Fibroblast of skin of back (primary cell): ENCODE measurements around the gene PCNX2.

Experiments
- DNase-seq: peaks from one replicate; pipeline ENCODE4 v3.0.0-alpha.2; 2013

Gene PCNX2

DNA sequence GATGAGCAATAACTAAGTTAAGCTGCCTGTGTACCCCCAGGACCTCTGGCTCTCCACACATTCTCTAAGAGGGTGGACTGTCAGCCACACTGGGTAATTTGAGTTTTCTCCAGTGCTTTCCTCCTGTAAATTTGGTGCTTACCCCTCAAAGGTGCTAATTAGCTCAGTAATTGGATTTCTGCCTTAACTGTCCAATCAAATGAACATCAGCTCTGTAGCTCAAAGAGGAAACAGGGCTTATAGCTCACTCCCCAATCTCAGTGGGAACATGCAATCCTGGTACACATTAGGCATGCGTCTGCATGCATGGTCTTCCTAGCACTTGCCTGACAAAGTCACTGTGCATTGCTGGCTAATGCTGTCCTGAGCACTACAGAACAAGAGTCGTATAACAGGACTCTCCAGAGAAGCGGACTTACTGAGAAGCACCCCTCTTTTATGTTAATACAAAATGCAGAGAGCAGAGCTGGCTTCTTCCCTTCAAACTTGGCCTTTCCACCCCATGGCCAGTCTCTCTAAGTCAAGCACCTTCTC lies 235.0 kb downstream of the PCNX2 start:
- no peak for DNase-seq

DNA sequence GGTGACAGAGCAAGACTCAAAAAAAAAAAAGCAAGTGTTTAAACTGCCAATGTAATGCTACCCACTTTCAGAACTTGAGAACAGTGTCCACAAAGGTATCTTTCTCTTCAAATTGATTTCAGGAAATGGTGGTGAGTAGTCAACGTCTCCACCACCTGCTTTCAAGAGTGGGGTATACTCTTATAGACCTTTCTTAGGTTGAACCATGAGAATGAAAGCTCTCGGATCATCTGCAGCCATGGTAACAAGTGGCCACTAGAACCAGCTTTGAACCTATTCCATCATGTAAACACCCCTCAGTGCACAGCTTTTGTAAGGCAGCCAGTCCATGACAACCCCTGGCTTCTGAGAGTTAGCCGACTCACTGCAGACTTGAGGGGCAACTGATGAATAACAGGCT lies 237.7 kb downstream of the PCNX2 start:
- no peak for DNase-seq

DNA sequence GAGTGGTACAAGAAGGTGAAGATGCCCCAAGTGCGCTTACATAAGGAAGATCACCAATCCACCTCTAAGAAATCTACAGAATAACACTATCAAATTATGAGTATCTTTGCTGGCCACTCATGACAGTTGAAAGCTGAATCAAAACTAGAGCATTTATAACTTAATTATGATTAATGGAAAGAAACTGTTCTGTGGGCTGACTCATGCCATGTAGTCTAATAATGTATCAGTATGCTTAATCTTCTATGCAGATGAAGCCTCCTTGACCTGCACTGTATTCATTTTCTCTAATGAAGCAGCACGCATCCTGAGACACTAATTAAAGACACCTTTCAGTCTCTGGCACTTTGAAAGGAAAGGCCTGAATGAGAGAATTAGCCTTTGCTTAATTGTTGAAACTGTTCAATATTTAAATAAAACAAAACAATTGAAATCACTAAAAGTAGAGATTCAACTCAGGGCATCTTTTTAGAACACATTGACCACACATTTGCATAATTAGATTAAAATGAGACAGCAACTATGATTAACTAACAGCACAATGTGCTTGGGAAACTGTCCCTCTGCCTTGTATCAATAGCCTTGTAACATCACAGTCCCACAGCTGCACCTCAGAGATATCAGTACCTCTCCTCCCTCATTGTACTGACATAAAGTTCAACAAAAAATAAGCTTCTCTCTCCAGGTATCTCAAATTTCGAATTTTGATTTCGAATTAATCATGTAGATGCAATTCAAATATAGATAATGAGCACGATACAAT lies 239.5 kb downstream of the PCNX2 start:
- no peak for DNase-seq

DNA sequence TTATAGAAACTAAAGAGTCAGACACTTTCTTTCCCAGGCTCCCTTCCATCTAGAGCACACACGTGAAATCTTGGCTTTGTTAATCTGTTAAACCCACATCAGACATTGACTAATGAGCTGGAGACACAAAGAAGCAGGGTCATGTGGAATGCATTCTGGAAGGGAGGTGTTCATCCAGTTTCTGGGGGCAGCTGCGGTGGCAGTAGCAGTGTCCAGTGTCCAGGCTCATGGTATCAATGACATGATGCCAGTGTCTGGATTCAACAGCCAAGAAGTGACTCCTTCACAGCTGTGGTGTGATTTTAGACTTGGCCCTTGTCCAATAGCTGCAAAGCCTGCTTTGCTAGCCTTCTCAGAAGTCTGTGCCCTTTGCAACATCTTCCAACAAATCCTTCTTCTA lies 249.9 kb downstream of the PCNX2 start:
- no peak for DNase-seq

DNA sequence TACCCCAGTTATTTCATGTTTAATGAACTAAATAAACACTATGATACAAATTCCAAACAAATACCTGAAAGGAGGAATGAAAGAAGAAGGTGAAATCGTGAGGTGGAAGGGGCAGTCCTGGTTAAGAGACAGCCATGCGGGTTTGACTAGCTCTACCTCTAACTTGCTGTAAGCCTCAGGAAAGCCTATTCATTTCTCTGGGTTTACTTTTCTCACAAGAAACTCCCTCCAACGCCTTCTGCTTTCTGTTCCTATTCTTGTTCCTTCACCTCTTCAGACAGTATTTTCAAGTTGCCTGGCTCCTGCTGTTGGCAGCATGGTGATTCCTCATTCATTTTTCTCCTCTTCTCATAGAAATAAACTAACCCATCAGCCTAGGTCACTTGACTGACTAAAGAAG lies 252.7 kb downstream of the PCNX2 start:
- no peak for DNase-seq

DNA sequence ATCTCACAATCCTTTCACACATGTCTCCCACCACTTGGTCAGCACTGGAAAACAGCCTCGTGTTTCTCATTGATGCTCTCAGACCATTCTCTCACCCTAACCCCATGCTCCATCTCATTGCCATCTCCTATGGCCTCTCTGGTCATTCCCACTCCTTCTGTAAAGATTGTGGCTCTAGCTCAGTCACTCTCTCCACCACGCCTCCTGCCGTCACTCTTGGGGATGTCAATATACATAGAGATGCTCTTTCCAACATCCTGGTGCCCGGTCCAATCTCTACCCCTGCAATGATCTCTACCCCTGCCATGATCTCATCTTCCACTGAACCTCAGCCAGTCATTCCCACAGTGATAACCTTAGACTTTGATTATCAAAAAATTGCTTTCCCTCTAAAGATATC lies 255.0 kb downstream of the PCNX2 start:
- DNase-seq: no peak

DNA sequence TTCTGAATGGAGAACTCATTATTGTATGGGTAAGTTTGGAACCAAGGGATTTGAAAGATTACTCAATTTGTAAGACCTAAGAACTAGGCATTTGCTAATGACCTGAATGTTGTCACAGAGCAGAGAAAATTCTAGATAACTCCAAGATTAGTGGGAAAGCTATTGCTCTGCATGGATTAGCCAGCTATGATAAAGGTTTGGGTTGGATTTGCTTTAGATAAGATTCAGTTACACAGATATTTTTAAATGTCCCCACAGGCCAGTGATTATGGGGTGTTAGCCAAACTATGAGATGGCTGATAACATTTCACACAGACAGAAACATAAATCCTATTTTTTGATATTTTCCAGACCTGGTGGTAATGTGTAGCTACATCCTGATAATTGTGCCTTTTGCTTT lies 256.9 kb downstream of the PCNX2 start:
- DNase-seq: no peak

DNA sequence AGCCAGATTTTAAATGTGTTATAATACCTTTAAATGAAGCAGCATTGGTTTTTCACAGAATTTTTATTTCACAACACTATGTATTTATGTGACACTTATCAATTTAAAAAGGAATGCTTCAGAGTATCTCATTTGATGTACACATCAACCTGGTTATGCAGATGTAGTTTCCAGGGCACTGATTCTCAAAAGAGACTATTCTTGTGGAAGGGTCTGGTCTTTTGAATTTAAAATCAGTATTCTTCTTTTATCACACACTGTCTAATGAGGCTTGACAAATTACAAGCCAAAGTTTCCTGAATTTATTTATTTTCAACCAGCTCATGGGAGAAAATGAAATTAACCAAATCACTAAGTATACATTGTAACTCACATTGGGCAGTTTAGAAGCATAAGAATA lies 257.7 kb downstream of the PCNX2 start:
- DNase-seq: no peak

DNA sequence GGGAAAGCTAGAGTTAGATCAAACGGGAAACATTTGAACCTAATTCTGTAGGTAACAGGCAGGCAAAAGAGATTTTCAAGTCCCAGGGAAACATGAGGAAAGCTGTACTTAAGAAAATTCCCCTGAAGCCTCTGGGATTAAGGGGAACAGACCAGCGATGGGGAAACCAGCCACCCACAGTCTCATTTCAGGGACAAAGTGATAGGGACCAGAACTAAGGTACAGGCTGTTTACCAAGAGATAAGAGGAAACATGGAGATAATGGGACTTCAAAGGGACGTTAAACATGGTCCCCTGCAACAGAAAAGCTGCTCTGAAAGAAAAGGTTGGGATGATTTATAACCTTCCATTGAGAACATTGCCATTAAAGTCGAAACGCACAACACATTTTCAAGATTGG lies 260.7 kb downstream of the PCNX2 start:
- no peak for DNase-seq

DNA sequence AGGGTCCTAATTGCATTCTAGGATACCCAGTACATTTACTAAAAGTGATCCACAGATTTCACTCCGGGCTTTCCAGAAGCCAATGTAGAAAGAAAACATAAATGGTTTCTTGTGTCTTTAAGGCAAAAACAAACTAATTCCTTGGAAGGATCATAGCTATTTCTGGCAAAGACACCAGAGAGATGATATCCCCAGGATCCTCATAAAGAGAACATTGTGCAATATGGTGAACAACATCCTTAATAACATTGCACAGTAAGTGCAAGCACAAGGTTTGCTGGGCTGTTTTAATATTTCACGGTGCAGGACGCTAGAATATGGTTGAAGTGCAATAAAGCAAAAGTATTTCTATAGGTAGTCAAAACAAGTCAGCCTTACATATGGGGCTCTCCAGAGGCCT lies 262.2 kb downstream of the PCNX2 start:
- DNase-seq: no peak

DNA sequence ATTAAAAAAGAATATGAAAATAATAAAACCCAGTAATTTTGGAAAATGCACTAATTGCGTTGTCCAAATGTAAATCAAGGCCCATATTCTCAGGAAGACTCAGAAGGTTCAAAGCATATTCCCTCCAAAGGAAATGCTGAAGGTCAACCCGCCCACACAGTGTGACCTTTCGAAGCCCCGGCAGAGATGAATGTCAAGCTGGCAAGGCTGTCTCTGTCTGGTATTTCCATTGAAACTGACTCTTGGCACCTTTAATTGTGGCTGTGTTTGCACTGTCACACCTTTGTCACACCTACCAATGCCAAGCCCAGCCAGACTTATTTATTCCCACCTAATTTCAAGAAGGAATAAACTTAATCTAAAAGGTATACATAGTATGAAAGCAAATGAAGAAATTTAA lies 262.6 kb downstream of the PCNX2 start:
- no peak for DNase-seq

DNA sequence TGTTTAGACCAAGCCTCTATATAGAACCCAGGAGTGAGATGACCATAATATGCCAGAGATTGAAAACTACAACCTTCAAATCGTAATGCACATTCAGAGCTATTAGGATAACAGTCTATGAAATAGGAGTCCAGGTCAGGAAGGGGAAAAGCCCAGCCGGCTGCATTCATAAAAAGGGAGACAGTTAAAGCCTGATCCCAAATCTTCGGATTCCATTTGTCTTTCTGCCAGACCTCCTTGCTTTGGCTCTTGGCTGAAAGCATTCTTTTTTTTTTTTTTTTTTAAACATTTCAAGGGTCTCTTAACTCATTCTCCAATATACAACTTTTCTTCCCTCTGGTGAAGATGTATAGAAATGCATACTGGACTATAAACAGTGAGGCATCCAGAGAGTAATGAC lies 264.0 kb downstream of the PCNX2 start:
- no peak for DNase-seq

DNA sequence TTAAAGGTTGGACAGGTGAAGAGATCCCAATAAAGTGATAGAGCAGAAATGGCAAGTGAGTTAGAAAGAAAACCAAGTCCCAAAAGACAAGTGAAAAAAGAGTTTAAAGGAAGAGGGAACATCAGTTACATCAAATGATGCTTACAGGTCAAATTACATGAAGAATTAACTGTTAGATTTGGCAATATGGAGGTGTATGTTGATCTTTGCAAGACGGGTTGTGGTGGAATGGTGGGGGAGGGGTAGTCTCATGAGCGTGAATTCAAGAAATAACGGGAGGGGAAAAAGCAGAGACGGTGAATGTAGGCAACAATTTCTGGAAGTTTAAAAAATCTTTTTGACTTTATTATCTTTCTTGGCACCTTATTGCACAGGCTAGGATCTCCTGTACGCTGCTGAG lies 268.5 kb downstream of the PCNX2 start:
- no peak for DNase-seq

DNA sequence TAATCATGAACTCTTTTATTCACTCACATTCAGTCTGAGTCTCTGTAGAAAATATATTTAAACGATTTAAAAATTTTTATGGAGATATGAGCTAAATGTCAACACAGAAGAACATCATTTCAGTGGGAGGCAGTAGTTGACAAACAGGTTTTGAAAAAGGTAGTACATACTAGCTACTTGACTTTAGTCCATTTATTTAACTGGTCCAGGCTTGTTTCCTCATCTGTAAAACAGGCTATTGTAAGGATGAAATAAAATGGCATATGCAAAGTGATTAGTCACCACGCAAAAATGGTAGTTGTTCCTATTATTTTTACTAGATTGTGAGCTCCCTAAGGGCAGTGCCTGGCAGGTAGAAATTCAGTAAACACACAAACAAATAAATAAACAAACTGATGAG lies 270.0 kb downstream of the PCNX2 start:
- DNase-seq: no peak

DNA sequence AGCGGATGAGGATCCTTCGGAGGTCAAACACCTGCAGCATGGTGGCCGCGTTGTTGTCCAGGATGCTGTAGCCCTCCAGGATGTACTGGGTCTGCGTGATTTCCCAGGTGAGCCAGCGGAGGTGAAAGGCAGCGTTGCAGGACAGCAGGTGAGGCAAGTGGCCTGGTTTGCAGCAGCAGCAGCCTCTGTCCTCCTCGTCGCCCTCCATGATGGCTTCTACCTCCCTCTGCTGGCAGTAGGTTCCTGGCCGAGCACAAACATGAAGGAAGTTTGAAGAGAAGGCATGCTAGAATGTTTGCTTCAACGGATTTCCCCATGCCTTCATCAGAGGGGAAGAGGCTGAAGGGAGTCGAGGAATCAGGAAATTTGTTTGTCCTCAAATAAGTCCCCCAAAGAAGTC lies 270.4 kb downstream of the PCNX2 start:
- DNase-seq: peak; percentile 18

DNA sequence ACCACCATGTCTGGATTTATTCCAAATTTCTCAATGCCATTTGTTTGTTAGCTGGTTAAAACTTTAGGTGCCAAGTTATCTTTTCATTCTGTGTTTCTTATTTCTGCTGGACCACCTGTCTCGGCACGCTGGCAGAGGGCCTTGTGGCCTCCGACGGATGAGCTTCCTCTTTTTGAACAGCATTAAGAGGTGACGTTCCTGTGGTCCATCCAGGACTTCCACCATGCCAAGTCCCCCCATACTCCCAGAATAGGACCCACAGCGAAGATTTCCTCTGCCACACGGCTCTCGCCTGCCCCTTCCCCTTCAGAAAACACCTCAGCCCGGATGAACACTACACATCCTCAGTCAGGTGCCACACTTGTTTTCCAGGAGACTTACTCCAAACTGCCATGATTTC lies 271.3 kb downstream of the PCNX2 start:
- DNase-seq: no peak

DNA sequence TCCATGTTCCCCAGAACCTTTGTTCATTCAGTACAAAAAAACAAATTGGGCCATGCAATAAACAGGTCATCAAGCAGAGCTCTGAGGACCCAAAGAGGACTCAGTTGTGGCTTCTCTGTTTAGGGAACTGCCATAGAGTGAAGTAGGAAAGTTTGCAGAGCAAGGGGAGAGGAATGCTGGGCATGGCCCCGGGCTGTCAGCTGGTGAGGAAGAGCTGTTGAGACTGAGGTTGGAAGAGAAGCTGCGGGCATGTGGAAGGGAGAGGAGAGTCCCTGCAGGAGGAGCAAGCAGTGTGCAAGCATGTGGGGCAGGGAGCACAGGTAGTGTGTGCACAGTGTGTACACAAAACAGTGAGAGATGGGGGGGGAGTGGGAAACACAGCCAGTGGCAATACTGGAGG lies 273.3 kb downstream of the PCNX2 start:
- no peak for DNase-seq

DNA sequence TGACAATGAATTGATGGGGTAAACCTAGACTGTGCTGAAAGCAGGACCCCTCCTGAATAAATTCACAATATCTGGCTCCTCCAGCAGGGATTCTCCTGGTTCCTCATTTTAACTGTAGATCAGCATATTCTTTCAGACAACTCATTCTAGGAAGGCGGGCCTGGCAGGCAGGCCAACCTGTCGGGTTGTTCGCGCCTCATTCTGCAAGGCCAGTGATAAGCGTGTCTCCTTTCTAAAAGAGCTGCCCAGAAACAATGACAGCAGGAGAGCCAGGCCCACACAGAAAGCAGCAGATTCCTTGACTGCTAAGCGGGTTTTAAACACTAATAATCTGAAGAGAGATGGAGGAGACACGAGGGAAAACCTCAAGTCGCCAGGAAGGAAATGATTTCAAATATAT lies 275.1 kb downstream of the PCNX2 start:
- no peak for DNase-seq

DNA sequence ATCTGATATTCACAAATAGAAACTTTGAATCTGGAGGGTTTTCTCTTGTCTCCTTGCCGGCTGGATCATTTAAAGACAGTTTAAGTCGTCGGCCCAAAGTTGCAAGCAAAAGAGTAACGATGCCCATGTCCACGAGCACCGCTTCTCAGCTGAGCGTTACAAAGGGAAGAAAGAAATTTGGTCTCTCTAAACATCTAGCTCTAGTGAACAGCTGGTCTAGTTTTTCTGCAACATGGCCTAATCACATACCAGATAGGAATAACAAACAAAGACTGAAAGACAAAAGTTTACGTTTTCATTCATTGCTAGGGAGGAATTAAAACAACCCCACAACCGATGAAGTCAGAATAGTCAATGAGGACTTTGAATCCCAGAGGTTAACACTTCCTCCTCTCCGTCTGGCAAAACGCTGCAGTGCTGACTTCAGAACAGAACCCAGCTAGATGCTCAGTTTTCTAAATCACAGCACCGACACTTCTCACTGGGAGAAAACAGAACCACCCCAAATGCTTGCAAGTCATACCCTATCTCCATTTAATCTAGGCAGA lies 275.7 kb downstream of the PCNX2 start:
- no peak for DNase-seq

DNA sequence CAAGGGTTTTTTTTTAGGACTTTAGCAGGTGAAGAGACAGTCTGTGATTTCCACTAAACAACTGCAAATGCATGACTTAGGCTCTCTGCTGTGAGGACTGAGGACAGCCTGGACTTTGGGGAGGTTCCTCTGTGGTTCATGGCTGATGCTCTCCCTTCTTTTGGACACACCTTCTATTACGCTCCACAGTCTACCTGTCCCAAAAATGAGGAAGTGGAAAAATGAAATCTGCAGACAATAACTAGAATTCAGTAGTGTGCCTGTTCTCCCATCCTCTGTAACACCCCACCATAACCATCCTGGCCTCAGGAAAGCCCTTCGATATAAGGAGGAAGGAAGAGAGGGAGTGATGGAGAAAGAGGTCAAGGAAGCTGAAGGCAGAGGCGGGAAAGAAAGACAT lies 276.4 kb downstream of the PCNX2 start:
- DNase-seq: no peak

DNA sequence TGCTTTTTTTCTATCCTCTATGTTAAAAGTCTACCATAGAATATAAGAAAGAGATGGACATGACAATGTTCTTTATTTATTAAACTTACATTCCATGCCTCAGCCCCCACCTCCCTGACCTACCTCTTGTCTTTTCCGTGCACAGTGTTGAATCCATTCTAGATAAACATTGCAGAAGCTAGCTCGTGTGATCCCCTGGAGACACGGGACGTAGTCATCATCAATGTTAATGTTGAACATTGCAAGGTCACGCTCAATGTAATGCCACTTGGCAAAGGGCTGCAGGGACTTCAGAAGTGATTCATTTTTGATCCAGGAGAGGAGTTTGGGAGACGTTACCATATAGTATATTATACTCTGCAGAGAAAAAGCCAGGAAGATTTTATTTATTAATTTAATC lies 278.7 kb downstream of the PCNX2 start:
- no peak for DNase-seq

DNA sequence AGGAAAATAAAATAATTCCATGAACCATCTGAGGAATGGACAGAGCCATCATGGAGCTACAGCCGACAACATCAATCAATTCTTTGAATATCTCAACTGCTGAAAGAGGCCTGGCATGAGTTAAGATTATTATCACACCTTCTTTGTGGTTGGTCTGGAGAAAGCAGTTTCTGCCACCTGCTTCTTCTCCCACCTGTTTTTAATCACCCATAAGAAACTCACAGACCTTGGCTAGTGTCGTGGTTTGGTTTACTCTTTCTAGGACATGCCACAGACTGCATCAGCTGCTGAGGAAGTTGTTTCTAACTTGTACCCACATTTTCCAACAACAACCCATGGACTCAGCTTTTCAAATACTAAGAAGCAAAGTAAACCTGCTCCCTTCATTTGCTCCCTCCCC lies 279.6 kb downstream of the PCNX2 start:
- no peak for DNase-seq

DNA sequence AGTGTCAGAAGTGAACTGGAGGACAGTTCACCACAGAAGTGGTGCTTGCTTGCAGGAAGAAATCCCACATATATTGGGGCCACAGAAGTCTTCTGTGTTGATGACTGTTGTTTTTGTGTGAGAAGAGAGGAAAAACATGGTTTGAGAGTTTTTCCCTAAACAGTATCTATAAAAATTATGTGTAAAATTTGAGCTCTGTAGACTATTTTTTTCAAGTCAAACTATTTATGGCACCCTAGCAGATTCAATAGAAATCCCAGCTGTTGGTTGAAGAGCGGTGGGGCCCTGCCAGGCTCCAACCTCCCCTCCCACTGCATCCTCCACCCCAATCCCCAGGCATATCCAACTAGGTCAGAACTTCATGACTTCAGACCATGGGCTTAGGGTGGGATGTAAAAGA lies 283.5 kb downstream of the PCNX2 start:
- no peak for DNase-seq

DNA sequence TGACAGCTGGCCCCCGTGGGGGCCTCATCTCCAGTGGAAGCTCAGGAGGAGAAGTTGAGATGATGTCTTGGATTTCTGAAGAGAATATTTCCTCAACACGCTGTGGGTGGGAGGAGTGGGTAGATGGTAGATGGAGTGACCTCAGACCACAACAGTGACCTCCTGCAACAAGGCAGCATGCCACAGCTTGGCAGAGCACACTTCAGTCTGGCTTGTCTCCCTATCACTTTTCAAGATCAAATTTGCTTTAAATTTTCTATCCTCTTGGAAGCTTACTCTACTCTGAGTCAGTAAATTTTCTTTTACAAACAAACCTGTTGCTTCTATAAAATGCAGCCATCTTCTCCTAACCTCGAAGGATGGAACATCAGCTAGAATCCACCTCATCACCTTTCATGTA lies 285.4 kb downstream of the PCNX2 start:
- DNase-seq: no peak

DNA sequence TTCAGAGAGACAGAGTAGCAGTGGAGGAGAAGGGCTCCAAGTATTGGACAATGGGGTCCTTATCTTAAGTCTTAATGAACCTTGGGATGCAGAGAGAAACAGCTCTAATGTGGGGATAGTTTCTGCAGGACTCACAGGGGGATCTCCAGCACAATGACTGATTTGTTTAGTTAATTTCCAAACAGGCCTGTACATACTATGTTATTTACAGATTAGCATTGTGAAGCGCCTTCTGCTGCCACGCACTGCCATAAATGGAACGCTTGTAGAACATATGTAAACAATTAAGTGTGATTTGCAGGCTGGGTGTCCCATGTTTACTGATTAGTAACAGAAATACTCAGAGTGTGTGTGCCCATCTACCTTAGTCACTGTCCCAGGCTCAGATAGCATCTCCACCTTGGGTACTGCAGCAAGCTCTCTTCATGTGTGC lies 289.0 kb downstream of the PCNX2 start:
- no peak for DNase-seq
